Right lobe of liver (tissue), 6 donors: ENCODE measurements around the gene MYO7B. TPM values are rescaled to one million over a fixed set of nuclear protein-coding genes. Genes with fewer than 3 reads are reported as not detected.

Experiments used
- ATAC-seq, 4 donors: fragments of 200-7000 bp; cut with Tn5 transposase; one replicate each; pipeline ENCODE4 v1.9.1; 2020; ENCODE audit warnings: mild to moderate bottlenecking in 4 of 4, moderate library complexity in 4 of 4
- DNase-seq, 3 donors: peaks; one replicate each; pipeline ENCODE4 v3.0.0-alpha.2; 2020
- H3K27ac ChIP-seq, 3 donors: fragments of 200-600 bp; one replicate each; pipeline ENCODE4 v1.8.0; 2022
- H3K27me3 ChIP-seq, 2 donors: fragments of 200-600 bp; one replicate each; pipeline ENCODE4 v1.8.0; 2022
- H3K36me3 ChIP-seq, 4 donors: fragments of 200-600 bp; sonication (generic) in 1 of 4; one replicate each; pipeline versions ENCODE4 v1.5.1 to v1.8.0; 2017 to 2022; ENCODE audit warnings: control low read depth in 1 of 4
- H3K4me1 ChIP-seq, 4 donors: fragments of 200-600 bp; sonication (generic) in 1 of 4; one replicate each; pipeline versions ENCODE4 v1.5.1 to v1.8.0; 2017 to 2022; ENCODE audit warnings: control low read depth in 1 of 4
- H3K4me3 ChIP-seq, 3 donors: fragments of 200-600 bp; one replicate each; pipeline ENCODE4 v1.8.0; 2022
- H3K9me3 ChIP-seq, 4 donors: fragments of 200-600 bp; sonication (generic) in 1 of 4; one replicate each; pipeline versions ENCODE4 v1.5.1 to v1.8.0; 2017 to 2022; ENCODE audit warnings: control low read depth in 1 of 4
- CTCF ChIP-seq, 4 donors: fragments of 200-600 bp in 3 of 4; fragments of 450-650 bp in 1 of 4; IDR thresholded peaks; one replicate each; pipeline versions ENCODE4 v1.5.1 to v1.8.0; 2016 to 2022; ENCODE audit warnings: antibody characterized with exemption in 4 of 4, mild to moderate bottlenecking in 2 of 4
- POLR2A ChIP-seq: fragments of 450-650 bp; IDR thresholded peaks from one replicate; pipeline ENCODE4 v1.6.1; 2017; ENCODE audit warnings: antibody characterized with exemption, mild to moderate bottlenecking
- WGBS: methylation state at CpG from one replicate; pipeline ENCODE4 v1.1.6; 2018; ENCODE audit warnings: low coverage, low lambda C conversion rate; ENCODE audit not compliant: insufficient coverage; ENCODE audit errors: missing lambda C conversion rate; 5-methylcytosine and 5-hydroxymethylcytosine counted together
- intact Hi-C, 2 donors: fragments of 100-400 bp; cut with DNase I; formaldehyde crosslinking; loops; one replicate each; pipeline versions ENCODE4 v1.11.2 to v1.14.1; 2022
- total RNA-seq, 6 experiments: library from RNA; depleted of rRNA in 2 of 6; stranded (reverse); fragments of >200 nt in 2 of 6; fragmentation: NEBNext Ultra II Directional in 3 of 6; extraction: Animal tissue kit (Norgen Biotek cat#: 25700) in 3 of 6; gene quantifications; one replicate each; pipeline versions ENCODE4 v1.1.0 to v1.2.4, GENCODE V29; 2016 to 2023
- donor health status: DM: no; HTN: yes; CAD: no.
- donor health status: DM: no; HTN: no; CAD: no.
- donor health status: DM: no; HTN: no; CAD: no.
- donor health status: DM: no; HTN: yes; CAD: no.
- donor health status: DM: no; HTN: yes; CAD: no.

The MYO7B gene
- total RNA-seq, 6 experiments from 2014 or later: 0.21 to 2.7 (median 0.37) TPM; not detected in 1

GRCh38 chr2:127658641-127659407 lies 123.3 kb downstream of the MYO7B start:
- WGBS: 68% methylated on average over 5 of the region's 20 CpGs
- H3K27ac ChIP-seq: peak overlapping the region in 1 of 3 donors; percentile 10
- H3K27me3 ChIP-seq: no peaks in the 10 kb centered on the region
- DNase-seq (peak in 2 of 3 donors; percentile 37 to 40), ATAC-seq (no peak)
- TF ChIP-seq CTCF (IDR thresholded peaks at IDR 0.05): no peak
- TF ChIP-seq POLR2A: no peak
- no peak overlapping the region for H3K4me3 ChIP-seq
- intact Hi-C loops: no loop called here
- peaks cover 0 to 18% (median 10%) of the 10 kb centered on the region in 4 donors for H3K4me1 ChIP-seq
- no peaks in the 10 kb centered on the region for H3K9me3 ChIP-seq
- H3K36me3 ChIP-seq: peaks cover 0 to 20% (median 7%) of the 10 kb centered on the region in 4 donors

GRCh38 chr2:127659408-127660290 lies 124.2 kb downstream of the MYO7B start:
- H3K9me3 ChIP-seq: no peaks in the 10 kb centered on the region
- peaks cover 0 to 19% (median 11%) of the 10 kb centered on the region in 4 donors for H3K4me1 ChIP-seq
- 60% methylated on average over 6 of the region's 14 CpGs for WGBS
- intact Hi-C loops: no loop called here
- DNase-seq (peak; percentile 27 to 58 (median 54)), ATAC-seq (peak; percentile 31 to 64 (median 40))
- TF ChIP-seq POLR2A: no peak
- peaks cover 0 to 12% (median 4%) of the 10 kb centered on the region in 4 donors for H3K36me3 ChIP-seq
- no peaks in the 10 kb centered on the region for H3K27me3 ChIP-seq
- peak overlapping the region in 2 of 3 donors; percentile 10 to 38 for H3K27ac ChIP-seq
- H3K4me3 ChIP-seq: no peak overlapping the region

DNA sequence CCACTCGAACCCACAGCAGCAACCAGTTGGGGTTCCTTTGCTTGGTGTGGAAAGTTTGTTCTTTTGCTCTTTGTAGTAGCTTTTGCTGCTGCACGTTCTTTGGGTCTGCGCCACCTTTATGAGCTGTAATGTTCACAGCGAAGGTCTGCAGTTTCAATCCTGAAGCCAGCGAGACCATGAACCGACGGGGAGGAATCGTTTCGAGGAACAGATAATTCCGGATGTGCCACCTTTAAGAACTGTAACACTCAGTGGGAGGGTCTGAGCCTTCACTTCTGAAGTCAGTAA lies 124.8 kb downstream of the MYO7B start:
- Histone ChIP-seq H3K27ac (no peak overlapping the region), H3K4me1 (peaks cover 0 to 23% (median 12%) of the 10 kb centered on the region in 4 donors), H3K27me3 (no peaks in the 10 kb centered on the region), H3K9me3 (no peaks in the 10 kb centered on the region), H3K36me3 (peaks cover 0 to 12% (median 4%) of the 10 kb centered on the region in 4 donors), H3K4me3 (no peak overlapping the region)
- no peak for TF ChIP-seq POLR2A
- no peak for TF ChIP-seq CTCF (IDR thresholded peaks at IDR 0.05)
- intact Hi-C loops: no loop called here
- WGBS: 90% methylated on average over 10 of the region's 10 CpGs
- DNase-seq: no peak
- no peak for ATAC-seq

GRCh38 chr2:127661072-127661649 lies 125.7 kb downstream of the MYO7B start:
- TF ChIP-seq POLR2A: no peak
- no peak for TF ChIP-seq CTCF (IDR thresholded peaks at IDR 0.05)
- ATAC-seq (no peak), DNase-seq (peak in 1 of 3 donors; percentile 39)
- intact Hi-C loops: no loop called here
- no peak overlapping the region for H3K4me3 ChIP-seq
- H3K27me3 ChIP-seq: no peaks in the 10 kb centered on the region
- peaks cover 0 to 31% (median 17%) of the 10 kb centered on the region in 4 donors for H3K4me1 ChIP-seq
- peak overlapping the region in 1 of 3 donors; percentile 18 for H3K27ac ChIP-seq
- peaks cover 0 to 8% (median 3%) of the 10 kb centered on the region in 4 donors for H3K36me3 ChIP-seq
- WGBS: 20% methylated on average over 1 of the region's 14 CpGs
- no peaks in the 10 kb centered on the region for H3K9me3 ChIP-seq
